K562 treated with DMSO at 1 percent for 4 hours (cell line): ENCODE results near the gene GABRD. TPM values are rescaled to one million over a fixed set of nuclear protein-coding genes. Genes with fewer than 3 reads are reported as not detected.

ENCODE experiments used
- total RNA-seq: library from RNA; unstranded; fragments of 300-600 nt; gene quantifications from 2 replicates; pipeline ENCODE4 v1.2.3, GENCODE V29; 2022; ENCODE audit not compliant: insufficient read depth

GABRD gene, protein sequence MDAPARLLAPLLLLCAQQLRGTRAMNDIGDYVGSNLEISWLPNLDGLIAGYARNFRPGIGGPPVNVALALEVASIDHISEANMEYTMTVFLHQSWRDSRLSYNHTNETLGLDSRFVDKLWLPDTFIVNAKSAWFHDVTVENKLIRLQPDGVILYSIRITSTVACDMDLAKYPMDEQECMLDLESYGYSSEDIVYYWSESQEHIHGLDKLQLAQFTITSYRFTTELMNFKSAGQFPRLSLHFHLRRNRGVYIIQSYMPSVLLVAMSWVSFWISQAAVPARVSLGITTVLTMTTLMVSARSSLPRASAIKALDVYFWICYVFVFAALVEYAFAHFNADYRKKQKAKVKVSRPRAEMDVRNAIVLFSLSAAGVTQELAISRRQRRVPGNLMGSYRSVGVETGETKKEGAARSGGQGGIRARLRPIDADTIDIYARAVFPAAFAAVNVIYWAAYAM
- total RNA-seq, result not detected in 2 replicates

DNA sequence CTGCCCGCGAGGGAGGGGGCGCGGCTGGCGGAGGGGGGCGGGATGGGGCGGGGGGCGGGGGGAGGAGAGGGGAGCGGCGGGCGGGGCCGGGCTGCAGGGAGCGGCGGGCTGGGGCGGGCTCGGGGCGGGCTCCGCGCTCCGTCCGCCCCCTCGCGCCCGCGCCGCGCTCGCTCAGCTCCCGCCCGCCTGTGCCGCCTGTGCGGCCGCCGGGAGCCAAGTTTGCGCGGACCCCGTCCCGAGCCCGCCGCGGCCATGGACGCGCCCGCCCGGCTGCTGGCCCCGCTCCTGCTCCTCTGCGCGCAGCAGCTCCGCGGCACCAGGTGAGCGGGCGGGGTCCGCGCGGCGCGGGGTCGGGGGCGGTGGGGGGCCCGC is at the start of gene GABRD:
Gene GABRD, plus strand, starts transcription at position 174 of the 372 bp plus-strand sequence. Its CDS starts 79 bp downstream, at position 253.

DNA sequence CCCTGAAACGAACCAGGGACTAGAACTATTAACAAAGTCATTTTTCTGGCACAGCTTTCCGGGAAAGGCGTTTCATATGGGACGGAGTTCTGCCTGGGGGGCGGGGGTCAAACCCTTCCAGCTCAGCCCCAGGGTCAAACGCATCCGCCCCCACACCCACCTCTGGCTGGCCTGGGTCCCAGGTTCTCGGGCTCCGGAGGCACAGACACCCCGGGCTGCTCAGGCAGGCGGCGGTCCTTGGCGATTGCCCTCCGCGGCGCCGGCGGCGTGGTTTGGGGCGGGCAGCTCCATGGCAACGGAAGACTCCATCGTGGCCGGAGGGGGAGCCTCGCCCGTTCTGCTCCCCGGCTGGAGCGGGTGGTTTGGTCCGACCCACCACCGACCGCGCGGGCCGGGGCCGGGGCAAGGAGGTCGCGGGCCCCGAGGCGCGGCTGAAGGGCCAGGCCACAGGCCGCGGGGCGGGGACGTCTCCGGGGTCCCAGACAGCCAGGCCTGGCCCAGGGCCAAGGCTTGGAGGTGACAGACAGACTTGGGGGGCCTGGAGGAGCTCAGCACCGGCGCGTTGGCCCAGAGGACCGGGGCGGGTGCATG is 15.5 kb upstream of the GABRD start, which contains the start of gene CFAP74:
Gene CFAP74, minus strand, starts transcription at position 246 of the 591 bp plus-strand sequence. CDS start 12,830 bp downstream, outside the sequence.

DNA sequence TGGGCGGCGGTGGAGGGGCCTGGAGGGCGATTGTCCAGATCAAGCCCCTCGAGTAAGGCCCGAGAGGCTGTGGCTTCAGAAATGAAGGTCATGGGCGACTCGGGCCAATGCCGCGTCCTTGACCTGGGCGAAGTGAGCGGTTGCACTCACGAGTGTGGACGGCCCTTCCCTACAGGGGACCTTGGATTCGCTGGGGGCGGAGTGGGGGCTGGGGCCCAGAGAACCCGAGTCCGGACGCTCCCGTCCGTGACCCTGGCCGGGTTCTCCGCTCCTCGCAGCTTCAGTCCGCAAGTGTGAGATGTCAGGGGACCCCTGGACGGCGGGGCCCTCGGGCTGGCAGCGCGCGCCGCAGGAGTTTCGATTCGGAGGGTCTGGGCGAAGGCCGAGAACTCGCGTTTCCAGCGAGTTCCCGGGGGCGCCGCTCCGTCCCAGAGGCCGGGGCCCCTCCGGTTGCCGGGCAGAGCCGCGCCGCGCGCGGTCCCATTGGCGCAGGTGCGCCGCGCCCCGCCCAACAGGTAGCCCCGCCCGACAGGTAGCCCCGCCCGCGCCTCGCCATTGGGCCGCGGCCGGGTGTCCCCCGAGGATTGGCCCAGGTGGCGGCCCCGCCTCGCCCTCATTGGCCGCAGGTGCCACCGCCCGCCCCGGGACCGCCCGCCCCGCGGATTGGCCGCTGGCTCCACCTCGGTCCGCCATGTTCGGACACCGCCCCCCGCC is 30.7 kb downstream of the GABRD start, which contains the start of gene PRKCZ:
Gene PRKCZ, plus strand, starts transcription at position 694 of the 714 bp plus-strand sequence. CDS start 220 bp downstream, outside the sequence.

Other genes with a start within 250 kb of the GABRD start
- 83.4 and 102 TPM in 2 replicates for gene NADK, start 240.9 kb upstream of the GABRD start, total RNA-seq
- gene GNB1, start 128.3 kb upstream of the GABRD start, total RNA-seq, result 216 and 231 TPM in 2 replicates
- gene CALML6, start 104.1 kb upstream of the GABRD start, total RNA-seq, result not detected in 2 replicates
- 6.3 and 8.5 TPM in 2 replicates for gene TMEM52, start 100.1 kb upstream of the GABRD start, total RNA-seq
- 0.80 TPM in 1 of 2 replicates, not detected in the other for gene CFAP74, start 15.6 kb upstream of the GABRD start, total RNA-seq
- gene PRKCZ, start 31.1 kb downstream of the GABRD start, total RNA-seq, result 3.1 and 9.8 TPM in 2 replicates
- gene FAAP20, start 175.4 kb downstream of the GABRD start, total RNA-seq, result 187 and 235 TPM in 2 replicates
- gene SKI, start 209.0 kb downstream of the GABRD start, total RNA-seq, result 28.1 and 38.4 TPM in 2 replicates